ENCODE results near the gene CHURC1.

Gene CHURC1

GRCh38 chr14:64951724-64952123 is 37.5 kb downstream of the CHURC1 start:
- TF ChIP-seq ZFP41 (tag by site-specific recombination; IDR thresholded peaks at IDR 0.05; ENCODE audit: borderline replicate concordance) (no peak), ZNF624 (tag by site-specific recombination; IDR thresholded peaks at IDR 0.05) (no peak), ZNF791 (tag by site-specific recombination; IDR thresholded peaks at IDR 0.05) (no peak), ZNF146 (tag by site-specific recombination; IDR thresholded peaks at IDR 0.05) (no peak), HIC1 (tag by site-specific recombination; IDR thresholded peaks at IDR 0.05) (no peak), REPIN1 (tag by site-specific recombination; IDR thresholded peaks at IDR 0.05; ENCODE audit: low read depth) (no peak), ZNF398 (tag by site-specific recombination; IDR thresholded peaks at IDR 0.05) (no peak), ZNF776 (tag by site-specific recombination; IDR thresholded peaks at IDR 0.05; ENCODE audit: borderline replicate concordance) (no peak)
- TF ChIP-seq, protein P1, sequence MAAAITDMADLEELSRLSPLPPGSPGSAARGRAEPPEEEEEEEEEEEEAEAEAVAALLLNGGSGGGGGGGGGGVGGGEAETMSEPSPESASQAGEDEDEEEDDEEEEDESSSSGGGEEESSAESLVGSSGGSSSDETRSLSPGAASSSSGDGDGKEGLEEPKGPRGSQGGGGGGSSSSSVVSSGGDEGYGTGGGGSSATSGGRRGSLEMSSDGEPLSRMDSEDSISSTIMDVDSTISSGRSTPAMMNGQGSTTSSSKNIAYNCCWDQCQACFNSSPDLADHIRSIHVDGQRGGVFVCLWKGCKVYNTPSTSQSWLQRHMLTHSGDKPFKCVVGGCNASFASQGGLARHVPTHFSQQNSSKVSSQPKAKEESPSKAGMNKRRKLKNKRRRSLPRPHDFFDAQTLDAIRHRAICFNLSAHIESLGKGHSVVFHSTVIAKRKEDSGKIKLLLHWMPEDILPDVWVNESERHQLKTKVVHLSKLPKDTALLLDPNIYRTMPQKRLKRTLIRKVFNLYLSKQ (tag by site-specific recombination; IDR thresholded peaks at IDR 0.05; ENCODE audit: borderline replicate concordance) = no peak
- TF ChIP-seq, protein P2, sequence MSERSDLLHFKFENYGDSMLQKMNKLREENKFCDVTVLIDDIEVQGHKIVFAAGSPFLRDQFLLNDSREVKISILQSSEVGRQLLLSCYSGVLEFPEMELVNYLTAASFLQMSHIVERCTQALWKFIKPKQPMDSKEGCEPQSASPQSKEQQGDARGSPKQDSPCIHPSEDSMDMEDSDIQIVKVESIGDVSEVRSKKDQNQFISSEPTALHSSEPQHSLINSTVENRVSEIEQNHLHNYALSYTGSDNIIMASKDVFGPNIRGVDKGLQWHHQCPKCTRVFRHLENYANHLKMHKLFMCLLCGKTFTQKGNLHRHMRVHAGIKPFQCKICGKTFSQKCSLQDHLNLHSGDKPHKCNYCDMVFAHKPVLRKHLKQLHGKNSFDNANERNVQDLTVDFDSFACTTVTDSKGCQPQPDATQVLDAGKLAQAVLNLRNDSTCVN (tag by site-specific recombination; optimal IDR thresholded peaks at IDR 0.05) = no peak
- TF ChIP-seq, protein P3, sequence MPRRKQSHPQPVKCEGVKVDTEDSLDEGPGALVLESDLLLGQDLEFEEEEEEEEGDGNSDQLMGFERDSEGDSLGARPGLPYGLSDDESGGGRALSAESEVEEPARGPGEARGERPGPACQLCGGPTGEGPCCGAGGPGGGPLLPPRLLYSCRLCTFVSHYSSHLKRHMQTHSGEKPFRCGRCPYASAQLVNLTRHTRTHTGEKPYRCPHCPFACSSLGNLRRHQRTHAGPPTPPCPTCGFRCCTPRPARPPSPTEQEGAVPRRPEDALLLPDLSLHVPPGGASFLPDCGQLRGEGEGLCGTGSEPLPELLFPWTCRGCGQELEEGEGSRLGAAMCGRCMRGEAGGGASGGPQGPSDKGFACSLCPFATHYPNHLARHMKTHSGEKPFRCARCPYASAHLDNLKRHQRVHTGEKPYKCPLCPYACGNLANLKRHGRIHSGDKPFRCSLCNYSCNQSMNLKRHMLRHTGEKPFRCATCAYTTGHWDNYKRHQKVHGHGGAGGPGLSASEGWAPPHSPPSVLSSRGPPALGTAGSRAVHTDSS (tag by site-specific recombination; IDR thresholded peaks at IDR 0.05) = no peak
- TF ChIP-seq, protein P4, sequence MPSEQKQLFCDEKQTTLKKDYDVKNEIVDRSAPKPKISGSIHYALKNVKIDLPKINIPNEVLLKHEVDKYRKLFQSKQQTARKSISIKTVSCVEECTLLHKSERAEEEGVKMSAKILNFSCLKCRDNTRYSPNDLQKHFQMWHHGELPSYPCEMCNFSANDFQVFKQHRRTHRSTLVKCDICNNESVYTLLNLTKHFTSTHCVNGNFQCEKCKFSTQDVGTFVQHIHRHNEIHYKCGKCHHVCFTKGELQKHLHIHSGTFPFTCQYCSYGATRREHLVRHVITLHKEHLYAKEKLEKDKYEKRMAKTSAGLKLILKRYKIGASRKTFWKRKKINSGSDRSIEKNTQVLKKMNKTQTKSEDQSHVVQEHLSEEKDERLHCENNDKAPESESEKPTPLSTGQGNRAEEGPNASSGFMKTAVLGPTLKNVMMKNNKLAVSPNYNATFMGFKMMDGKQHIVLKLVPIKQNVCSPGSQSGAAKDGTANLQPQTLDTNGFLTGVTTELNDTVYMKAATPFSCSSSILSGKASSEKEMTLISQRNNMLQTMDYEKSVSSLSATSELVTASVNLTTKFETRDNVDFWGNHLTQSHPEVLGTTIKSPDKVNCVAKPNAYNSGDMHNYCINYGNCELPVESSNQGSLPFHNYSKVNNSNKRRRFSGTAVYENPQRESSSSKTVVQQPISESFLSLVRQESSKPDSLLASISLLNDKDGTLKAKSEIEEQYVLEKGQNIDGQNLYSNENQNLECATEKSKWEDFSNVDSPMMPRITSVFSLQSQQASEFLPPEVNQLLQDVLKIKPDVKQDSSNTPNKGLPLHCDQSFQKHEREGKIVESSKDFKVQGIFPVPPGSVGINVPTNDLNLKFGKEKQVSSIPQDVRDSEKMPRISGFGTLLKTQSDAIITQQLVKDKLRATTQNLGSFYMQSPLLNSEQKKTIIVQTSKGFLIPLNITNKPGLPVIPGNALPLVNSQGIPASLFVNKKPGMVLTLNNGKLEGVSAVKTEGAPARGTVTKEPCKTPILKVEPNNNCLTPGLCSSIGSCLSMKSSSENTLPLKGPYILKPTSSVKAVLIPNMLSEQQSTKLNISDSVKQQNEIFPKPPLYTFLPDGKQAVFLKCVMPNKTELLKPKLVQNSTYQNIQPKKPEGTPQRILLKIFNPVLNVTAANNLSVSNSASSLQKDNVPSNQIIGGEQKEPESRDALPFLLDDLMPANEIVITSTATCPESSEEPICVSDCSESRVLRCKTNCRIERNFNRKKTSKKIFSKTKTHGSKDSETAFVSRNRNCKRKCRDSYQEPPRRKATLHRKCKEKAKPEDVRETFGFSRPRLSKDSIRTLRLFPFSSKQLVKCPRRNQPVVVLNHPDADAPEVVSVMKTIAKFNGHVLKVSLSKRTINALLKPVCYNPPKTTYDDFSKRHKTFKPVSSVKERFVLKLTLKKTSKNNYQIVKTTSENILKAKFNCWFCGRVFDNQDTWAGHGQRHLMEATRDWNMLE (tag by site-specific recombination; conservative IDR thresholded peaks at IDR 0.05; ENCODE audit: low read depth) = no peak
- no peak overlapping the region for H3K27ac ChIP-seq (ENCODE audit: extremely low read depth, low read depth, low read length)
- POLR2A ChIA-PET = no interaction called here
- H3K4me1 ChIP-seq (ENCODE audit: control insufficient read depth, insufficient read depth, low read length) = no peaks in the 10 kb centered on the region
- H3K9me3 ChIP-seq (ENCODE audit: control insufficient read depth, insufficient read depth, low read depth, low read length) = no peaks in the 10 kb centered on the region
- CTCF ChIA-PET = interaction anchor here (0.5 to 0.9 kb wide), 2 partner anchors 19 to 63 kb away, joined by 4 read pairs; no protein-coding TSS in a partner anchor
- peaks cover 0 to 51% of the 10 kb centered on the region in 2 experiments; a peak in 1 of 3 replicates for H3K36me3 ChIP-seq (ENCODE audit: control insufficient read depth in 2 of 2, insufficient read depth in 1 of 2, low read length in 2 of 2)
- no peak overlapping the region for H3K4me3 ChIP-seq (ENCODE audit: low read depth, low read length)

Measured in HEK293 (cell line).